HCT116 (cell line): ENCODE measurements around the gene RANBP9. TPM values are rescaled to one million over a fixed set of nuclear protein-coding genes. Genes with fewer than 3 reads are reported as not detected.

Experiments
- ATAC-seq: fragments of 200-7000 bp; cut with Tn5 transposase; 2 replicates; pipeline ENCODE4 v1.9.1; 2020; ENCODE audit warnings: mild to moderate bottlenecking, moderate library complexity
- BruUV-seq: library from RNA; stranded (reverse); fragments of 400-500 nt; replicated peaks from 2 replicates; lab custom pipeline; 2021; lab: Mats Ljungman, UMichigan
- CTCF ChIA-PET: fragments of 300-600 bp; sonication (Branson Sonifier 250); formaldehyde crosslinking; loops from one replicate; lab custom pipeline; 2021; ENCODE audit warnings: antibody characterized with exemption; lab: Charles Lee
- POLR2A ChIA-PET: fragments of 300-600, 350-600 bp; sonication (Branson Sonifier 250); formaldehyde crosslinking; loops from one replicate; lab custom pipeline; 2021; ENCODE audit warnings: antibody characterized with exemption; lab: Charles Lee
- RAD21 ChIA-PET, 2 experiments: fragments of 300-600 bp; sonication (Branson Sonifier 250); formaldehyde crosslinking; loops; one replicate each; lab custom pipeline; 2023; ENCODE audit warnings: low total read pairs in 2 of 2; ENCODE audit not compliant: uncharacterized antibody in 2 of 2, unreplicated experiment in 2 of 2, low non-redundant PET in 1 of 2; lab: Charles Lee
- DNase-seq: peaks from one replicate; pipeline ENCODE4 v3.0.0-alpha.2; 2010; ENCODE audit warnings: low read depth, low spot score
- H2AFZ ChIP-seq: fragments of 200-600 bp; shearing (Covaris generic), sonication (generic); 2 replicates; pipeline ENCODE4 v1.6.1; 2017; ENCODE audit warnings: low read depth, mixed run types, mixed read lengths, antibody characterized with exemption, low read length; ENCODE audit not compliant: poor library complexity, severe bottlenecking
- H3K27ac ChIP-seq: 2 replicates; pipeline ENCODE4 v1.5.1; 2012; ENCODE audit warnings: low read depth, low read length
- H3K27me3 ChIP-seq: fragments of 200-600 bp; sonication (generic); 2 replicates; pipeline ENCODE4 v1.6.1; 2016; ENCODE audit warnings: mixed run types, low read length, mixed read lengths; ENCODE audit not compliant: insufficient read depth
- H3K36me3 ChIP-seq, 2 experiments: fragments of 200-500 bp in 1 of 2; fragments of 200-600 bp in 1 of 2; sonication (Bioruptor generic) in 1 of 2; sonication (generic) in 1 of 2; 2 replicates each; pipeline versions ENCODE4 v1.5.1 to v1.6.1; 2014 to 2016; ENCODE audit warnings: low read length in 2 of 2, inconsistent platforms in 1 of 2, mixed read lengths in 1 of 2, mixed run types in 1 of 2; ENCODE audit not compliant: insufficient read depth in 2 of 2, control insufficient read depth in 1 of 2
- H3K4me1 ChIP-seq, 2 experiments: fragments of 200-600 bp in 1 of 2; sonication (generic) in 1 of 2; 2 replicates each; pipeline versions ENCODE4 v1.5.1 to v1.6.1; 2012 to 2017; ENCODE audit warnings: low read length in 2 of 2, inconsistent platforms in 1 of 2, mild to moderate bottlenecking in 1 of 2, mixed read lengths in 1 of 2, mixed run types in 1 of 2, moderate library complexity in 1 of 2; ENCODE audit not compliant: insufficient read depth in 2 of 2, control insufficient read depth in 1 of 2
- H3K4me2 ChIP-seq: fragments of 200-600 bp; sonication (generic); 2 replicates; pipeline ENCODE4 v1.6.1; 2017; ENCODE audit warnings: mixed run types, low read length, mixed read lengths
- H3K4me3 ChIP-seq, 2 experiments: fragments of 200-600 bp in 1 of 2; sonication (generic) in 1 of 2; replicated peaks in 1 of 2; 2 replicates each; pipeline ENCODE4 v1.5.1; 2011 to 2016; ENCODE audit warnings: low read length in 2 of 2, control low read depth in 1 of 2, low read depth in 1 of 2, mild to moderate bottlenecking in 1 of 2, mixed read lengths in 1 of 2, mixed run types in 1 of 2
- H3K79me2 ChIP-seq: fragments of 200-600 bp; sonication (generic); 2 replicates; pipeline ENCODE4 v1.6.1; 2017; ENCODE audit warnings: mild to moderate bottlenecking, mixed run types, low read length, moderate library complexity, mixed read lengths; ENCODE audit not compliant: insufficient read depth
- H3K9ac ChIP-seq: fragments of 200-600 bp; sonication (generic); 2 replicates; pipeline ENCODE4 v1.6.1; 2016; ENCODE audit warnings: low read length, mixed read lengths
- H3K9me2 ChIP-seq: fragments of 200-600 bp; sonication (generic), shearing (Covaris generic); 2 replicates; pipeline ENCODE4 v1.6.1; 2017; ENCODE audit warnings: mixed run types, mild to moderate bottlenecking, moderate library complexity; ENCODE audit not compliant: insufficient read depth
- H3K9me3 ChIP-seq, 2 experiments: fragments of 200-500 bp in 1 of 2; fragments of 200-600 bp in 1 of 2; sonication (Bioruptor generic) in 1 of 2; sonication (generic) in 1 of 2; 2 replicates each; pipeline ENCODE4 v1.6.1; 2014 to 2017; ENCODE audit warnings: low read length in 2 of 2, mixed read lengths in 2 of 2, inconsistent platforms in 1 of 2, low read depth in 1 of 2, mild to moderate bottlenecking in 1 of 2, mixed run types in 1 of 2, moderate library complexity in 1 of 2; ENCODE audit not compliant: control insufficient read depth in 1 of 2, insufficient read depth in 1 of 2
- H4K20me1 ChIP-seq: fragments of 200-600 bp; sonication (generic), shearing (Covaris generic); 2 replicates; pipeline ENCODE4 v1.6.1; 2017; ENCODE audit warnings: mixed run types, mild to moderate bottlenecking, moderate library complexity; ENCODE audit not compliant: insufficient read depth
- ATF3 ChIP-seq: IDR thresholded peaks from 2 replicates; pipeline ENCODE4 v1.6.1; 2012
- CTCF ChIP-seq, 3 experiments: fragments of 200-600 bp in 1 of 3; sonication (generic) in 1 of 3; IDR thresholded peaks in 2 of 3; conservative IDR thresholded peaks in 1 of 3; 2 replicates each; pipeline ENCODE4 v1.5.1; 2012 to 2017; ENCODE audit warnings: low read depth in 2 of 3, low read length in 2 of 3, antibody characterized with exemption in 1 of 3, borderline replicate concordance in 1 of 3, control low read depth in 1 of 3, mild to moderate bottlenecking in 1 of 3, mixed read lengths in 1 of 3, mixed run types in 1 of 3, moderate library complexity in 1 of 3; ENCODE audit not compliant: insufficient read depth in 1 of 3
- ELF1 ChIP-seq: IDR thresholded peaks from 2 replicates; pipeline ENCODE4 v1.6.1; 2012; ENCODE audit warnings: low read depth, borderline replicate concordance
- POLR2AphosphoS5 ChIP-seq: IDR thresholded peaks from 2 replicates; pipeline ENCODE4 v1.6.1; 2011; ENCODE audit warnings: mild to moderate bottlenecking, low read depth, low read length, moderate library complexity
- RAD21 ChIP-seq: IDR thresholded peaks from 2 replicates; pipeline ENCODE4 v1.6.1; 2012; ENCODE audit warnings: low read depth, mild to moderate bottlenecking
- SIN3A ChIP-seq: IDR thresholded peaks from 2 replicates; pipeline ENCODE4 v1.6.1; 2012; ENCODE audit warnings: low read depth
- SRF ChIP-seq: IDR thresholded peaks from 2 replicates; pipeline ENCODE4 v1.6.1; 2012; ENCODE audit warnings: low read depth
- YY1 ChIP-seq: IDR thresholded peaks from 2 replicates; pipeline ENCODE4 v1.6.1; 2011; ENCODE audit warnings: low read length, low read depth, moderate library complexity, mild to moderate bottlenecking; ENCODE audit not compliant: insufficient replicate concordance; ENCODE audit errors: extremely low read depth
- ZBTB33 ChIP-seq: IDR thresholded peaks from 2 replicates; pipeline ENCODE4 v1.6.1; 2011; ENCODE audit warnings: mild to moderate bottlenecking, low read length, moderate library complexity; ENCODE audit not compliant: insufficient replicate concordance; ENCODE audit errors: extremely low read depth
- ZFX ChIP-seq: fragments of 450-650 bp; IDR thresholded peaks from 2 replicates; pipeline ENCODE4 v1.6.1; 2017
- ZNF274 ChIP-seq: fragments of 200-500 bp; sonication (Bioruptor generic); IDR thresholded peaks from 2 replicates; pipeline ENCODE4 v1.6.1; 2014; ENCODE audit warnings: mild to moderate bottlenecking, low read depth, low read length, inconsistent platforms
- intact Hi-C: fragments of 100-400 bp; cut with micrococcal nuclease; formaldehyde crosslinking; loops from 2 replicates; pipeline ENCODE4 v1.10.0; 2022
- total RNA-seq: library from RNA; stranded (reverse); gene quantifications from one replicate; pipeline ENCODE4 v1.2.1, GENCODE V29; 2021; ENCODE audit not compliant: unreplicated experiment

RANBP9 gene
- total RNA-seq, 1 experiment from 2014 or later = 48.0 TPM

GRCh38 chr6:13687917-13688351, 23.7 kb downstream of the RANBP9 start:
- ATAC-seq (no peak), DNase-seq (no peak)
- Histone ChIP-seq H3K27me3 (no peaks in the 10 kb centered on the region), H3K27ac (no peak overlapping the region), H3K36me3 (peaks cover 0 to 3% of the 10 kb centered on the region in 2 experiments; a peak in 1 of 4 replicates), H4K20me1 (peaks cover 7% of the 10 kb centered on the region; the same call in 1 of the 2 replicates), H3K4me2 (no peak overlapping the region), H3K4me1 (no peaks in the 10 kb centered on the region), H3K4me3 (no peak overlapping the region), H3K79me2 (peaks cover 90% of the 10 kb centered on the region), H3K9me3 (no peaks in the 10 kb centered on the region), H2AFZ (no peak overlapping the region), H3K9me2 (no peaks in the 10 kb centered on the region), H3K9ac (no peak overlapping the region)
- BruUV-seq = no TSS peak
- no peak for TF ChIP-seq SIN3A
- no peak for TF ChIP-seq ZNF274
- TF ChIP-seq POLR2AphosphoS5 = no peak
- no peak for TF ChIP-seq ATF3
- CTCF ChIA-PET = no interaction called here
- RAD21 ChIA-PET = no interaction called here
- intact Hi-C loops = no loop called here
- POLR2A ChIA-PET = no interaction called here

GRCh38 chr6:13684855-13685254, 26.8 kb downstream of the RANBP9 start:
- no peak for DNase-seq
- ChIA-PET RAD21 (no interaction called here), CTCF (no interaction called here), POLR2A (no interaction called here)
- no peaks in the 10 kb centered on the region for H3K9me3 ChIP-seq
- H3K27me3 ChIP-seq = no peaks in the 10 kb centered on the region
- H3K9me2 ChIP-seq = no peaks in the 10 kb centered on the region
- ATAC-seq = no peak
- no peak overlapping the region for H3K4me2 ChIP-seq
- peaks cover 7% of the 10 kb centered on the region; the same call in 1 of the 2 replicates for H4K20me1 ChIP-seq
- no peak overlapping the region for H3K4me3 ChIP-seq
- BruUV-seq = no TSS peak
- H3K79me2 ChIP-seq = peaks cover 94% of the 10 kb centered on the region
- intact Hi-C loops = no loop called here
- no peaks in the 10 kb centered on the region for H3K4me1 ChIP-seq
- H3K36me3 ChIP-seq = no peaks in the 10 kb centered on the region; a peak in 2 of 4 replicates
- no peak overlapping the region for H3K27ac ChIP-seq
- no peak overlapping the region for H2AFZ ChIP-seq
- no peak overlapping the region for H3K9ac ChIP-seq
- TF ChIP-seq SRF (no peak), RAD21 (no peak), ELF1 (no peak), ZNF274 (no peak), ZFX (no peak), CTCF (IDR thresholded peaks at IDR 0.05 in 2 of 3, conservative IDR thresholded peaks at IDR 0.05 in 1 of 3; ENCODE audit: borderline replicate concordance in 1 of 3, insufficient read depth in 1 of 3, low read depth in 2 of 3, low read length in 2 of 3) (no peak), ZBTB33 (no peak), ATF3 (no peak), YY1 (no peak)
